Cardiac fibroblast (primary cell): ENCODE results near the gene HIVEP2.

Experiments used
- DNase-seq, 2 donors: peaks; one replicate each; pipeline versions ENCODE4 v3.0.0 to v3.0.0-alpha.2; 2010; ENCODE audit warnings: low read depth in 2 of 2
- H3K4me3 ChIP-seq, 2 donors: replicated peaks in 1 of 2; 1 replicate in 1 of 2; 2 replicates in 1 of 2; pipeline ENCODE4 v1.5.1; 2011; ENCODE audit warnings: low read depth in 2 of 2, low read length in 2 of 2, mild to moderate bottlenecking in 2 of 2, moderate library complexity in 1 of 2
- TF ChIP-seq, protein P1 (sequence below): IDR thresholded peaks from one replicate; pipeline ENCODE4 v1.5.1; 2011; ENCODE audit warnings: low read depth, mild to moderate bottlenecking, low read length, inconsistent platforms

Gene HIVEP2

GRCh38 chr6:142926177-142926493 is 18.8 kb downstream of the HIVEP2 start:
- DNase-seq: no peak
- peak overlapping the region; percentile 34 to 63 for H3K4me3 ChIP-seq
- TF ChIP-seq, protein P1, sequence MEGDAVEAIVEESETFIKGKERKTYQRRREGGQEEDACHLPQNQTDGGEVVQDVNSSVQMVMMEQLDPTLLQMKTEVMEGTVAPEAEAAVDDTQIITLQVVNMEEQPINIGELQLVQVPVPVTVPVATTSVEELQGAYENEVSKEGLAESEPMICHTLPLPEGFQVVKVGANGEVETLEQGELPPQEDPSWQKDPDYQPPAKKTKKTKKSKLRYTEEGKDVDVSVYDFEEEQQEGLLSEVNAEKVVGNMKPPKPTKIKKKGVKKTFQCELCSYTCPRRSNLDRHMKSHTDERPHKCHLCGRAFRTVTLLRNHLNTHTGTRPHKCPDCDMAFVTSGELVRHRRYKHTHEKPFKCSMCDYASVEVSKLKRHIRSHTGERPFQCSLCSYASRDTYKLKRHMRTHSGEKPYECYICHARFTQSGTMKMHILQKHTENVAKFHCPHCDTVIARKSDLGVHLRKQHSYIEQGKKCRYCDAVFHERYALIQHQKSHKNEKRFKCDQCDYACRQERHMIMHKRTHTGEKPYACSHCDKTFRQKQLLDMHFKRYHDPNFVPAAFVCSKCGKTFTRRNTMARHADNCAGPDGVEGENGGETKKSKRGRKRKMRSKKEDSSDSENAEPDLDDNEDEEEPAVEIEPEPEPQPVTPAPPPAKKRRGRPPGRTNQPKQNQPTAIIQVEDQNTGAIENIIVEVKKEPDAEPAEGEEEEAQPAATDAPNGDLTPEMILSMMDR: no peak

DNA sequence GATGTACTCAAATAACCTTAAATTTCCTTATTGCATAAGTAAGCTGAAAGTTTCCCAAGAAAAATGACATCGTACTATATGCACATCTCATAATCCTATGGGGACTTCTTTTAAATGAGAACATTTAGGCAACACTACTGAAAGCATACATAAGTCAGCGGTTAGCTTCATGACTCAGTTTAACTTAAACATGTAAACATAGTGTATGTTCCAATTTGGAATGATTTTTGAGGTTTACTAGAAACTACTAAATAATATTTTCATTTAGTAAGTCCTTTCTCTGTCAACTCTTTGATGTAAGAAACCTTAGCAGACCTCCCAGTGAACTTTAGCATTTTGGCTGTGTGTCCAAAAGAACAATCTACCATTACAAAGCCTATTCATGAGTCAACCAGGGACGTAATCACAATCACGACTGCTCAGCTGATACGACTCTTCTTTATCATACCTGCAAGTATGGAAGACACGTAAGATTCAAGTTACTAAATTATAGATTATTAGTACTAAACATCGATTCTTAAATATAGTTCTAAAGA is 19.3 kb downstream of the HIVEP2 start:
- H3K4me3 ChIP-seq: no peak overlapping the region
- peak; percentile 85 to 93 for DNase-seq
- TF ChIP-seq, protein P1: no peak

DNA sequence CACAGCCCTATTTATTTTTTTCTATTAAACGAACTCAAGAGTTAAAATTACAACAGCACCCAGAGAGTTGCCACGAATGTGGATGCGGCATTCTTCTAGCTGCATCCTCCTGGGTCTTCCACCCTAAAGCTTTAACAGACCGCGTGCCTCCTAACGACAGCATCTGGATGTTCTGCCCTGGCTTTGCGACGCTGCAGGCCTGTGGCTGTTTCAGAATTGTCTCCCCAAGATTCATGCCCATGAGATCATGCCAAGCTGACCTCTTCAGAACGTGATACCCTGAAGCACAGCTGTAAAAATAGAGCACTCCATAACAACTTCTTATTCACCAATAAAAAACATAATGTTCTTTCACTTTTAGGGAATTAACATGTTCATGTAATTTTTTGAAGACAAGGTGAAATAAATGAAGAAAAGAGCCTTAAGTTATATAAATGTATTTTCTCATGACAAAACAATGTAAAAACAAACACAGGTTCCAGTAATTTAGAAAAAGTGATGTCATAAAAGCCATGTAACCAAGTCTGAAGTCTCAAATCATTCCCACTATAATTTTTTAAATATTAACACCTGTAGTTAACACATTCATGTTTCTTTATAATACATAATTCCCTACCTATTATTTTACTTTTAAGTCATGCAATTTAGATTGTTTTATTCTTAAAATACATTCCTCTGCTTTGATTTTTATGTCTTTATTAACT is 26.5 kb downstream of the HIVEP2 start:
- H3K4me3 ChIP-seq: no peak overlapping the region
- DNase-seq: no peak
- TF ChIP-seq, protein P1: no peak

GRCh38 chr6:142916881-142917280 is 28.1 kb downstream of the HIVEP2 start:
- no peak for DNase-seq
- TF ChIP-seq, protein P1: no peak
- H3K4me3 ChIP-seq: no peak overlapping the region

DNA sequence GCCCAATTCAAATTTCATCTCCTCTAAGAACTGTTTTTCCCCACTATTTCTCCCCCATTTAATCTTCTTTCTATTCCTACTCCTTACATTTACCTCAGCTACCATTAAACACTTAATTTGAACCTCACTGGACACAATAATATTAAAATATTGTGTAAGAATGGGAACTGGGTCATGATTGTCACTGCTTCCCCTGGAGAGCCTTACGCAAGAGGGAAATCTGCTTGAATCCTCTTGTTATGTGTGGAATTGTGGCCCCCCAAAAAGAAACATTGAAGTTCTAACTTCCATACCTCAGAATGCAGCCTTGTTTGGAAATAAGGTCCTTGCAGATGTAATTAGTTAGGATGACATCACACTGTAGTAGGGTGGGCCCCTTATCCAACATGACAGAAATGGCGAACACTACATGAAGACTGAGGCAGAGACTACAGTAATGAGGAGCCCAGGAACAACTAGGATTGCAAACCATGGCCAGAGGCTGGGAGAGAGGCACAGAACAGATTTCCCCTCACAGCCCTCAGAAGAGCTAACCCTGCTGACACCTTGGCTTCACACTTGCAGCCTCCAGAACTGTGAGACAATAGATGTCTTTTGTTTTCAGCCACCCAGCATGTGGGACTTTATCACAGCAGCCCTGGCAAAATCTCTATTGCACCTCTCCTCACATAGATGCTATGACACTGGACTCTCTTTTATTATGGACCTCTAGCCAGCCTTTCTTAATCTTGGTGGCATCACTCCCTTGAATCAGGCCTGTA is 29.9 kb downstream of the HIVEP2 start:
- TF ChIP-seq, protein P1: no peak
- no peak for DNase-seq
- H3K4me3 ChIP-seq: no peak overlapping the region

GRCh38 chr6:142914369-142914768 is 30.6 kb downstream of the HIVEP2 start:
- TF ChIP-seq, protein P1: no peak
- no peak for DNase-seq
- H3K4me3 ChIP-seq: no peak overlapping the region
